NCI-H748 (cell line): ENCODE measurements around the gene AUTS2.
A peak's percentile ranks its signal among the peaks of the same experiment; 100 is the strongest.

ENCODE experiments used
- DNase-seq: peaks from one replicate; lab custom pipeline; 2025; ENCODE audit not compliant: unreplicated experiment; lab: John Stamatoyannopoulos, UW

AUTS2 gene

GRCh38 chr7:69927461-69927860 is 329.2 kb downstream of the AUTS2 start:
- DNase-seq, result no peak

DNA sequence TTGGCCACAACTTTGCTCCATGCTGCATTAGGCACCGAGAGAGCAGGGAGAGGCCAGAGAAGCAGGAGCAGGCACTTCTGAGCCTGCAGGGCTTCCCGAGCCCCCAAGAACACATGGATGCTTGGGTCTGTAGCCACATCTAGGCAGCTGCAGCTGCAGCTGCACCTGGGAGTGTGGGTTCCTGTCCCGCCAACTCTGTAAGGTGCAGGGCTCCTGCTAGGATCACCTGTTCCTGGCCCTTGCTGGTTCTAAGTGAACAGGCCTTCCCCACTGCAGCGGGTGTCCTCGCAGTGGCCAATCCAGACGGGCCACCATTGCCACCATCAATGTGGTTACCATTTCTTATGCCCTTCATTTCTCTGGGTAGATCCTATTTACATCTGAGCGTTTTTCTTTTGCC is 330.3 kb downstream of the AUTS2 start:
- DNase-seq, result peak; percentile 8

DNA sequence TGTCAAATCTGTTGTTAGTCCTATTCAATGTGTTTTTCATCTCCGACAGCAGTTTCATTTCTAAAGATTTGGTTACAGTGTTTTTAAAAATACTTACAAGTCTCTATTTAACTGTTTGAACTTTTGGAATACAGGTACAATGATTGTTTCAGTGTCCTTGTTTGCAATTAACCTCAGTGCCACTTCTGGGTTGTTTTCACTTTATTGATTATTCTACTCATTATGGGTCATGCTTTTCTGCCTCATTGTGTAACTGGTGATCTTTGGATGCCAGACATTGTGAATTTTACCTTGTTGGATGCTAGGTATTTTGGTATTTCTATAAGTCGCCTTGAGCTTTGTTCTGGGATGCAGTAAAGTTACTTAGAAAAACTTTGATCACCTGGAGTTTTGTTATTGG is 331.3 kb downstream of the AUTS2 start:
- DNase-seq, result no peak

DNA sequence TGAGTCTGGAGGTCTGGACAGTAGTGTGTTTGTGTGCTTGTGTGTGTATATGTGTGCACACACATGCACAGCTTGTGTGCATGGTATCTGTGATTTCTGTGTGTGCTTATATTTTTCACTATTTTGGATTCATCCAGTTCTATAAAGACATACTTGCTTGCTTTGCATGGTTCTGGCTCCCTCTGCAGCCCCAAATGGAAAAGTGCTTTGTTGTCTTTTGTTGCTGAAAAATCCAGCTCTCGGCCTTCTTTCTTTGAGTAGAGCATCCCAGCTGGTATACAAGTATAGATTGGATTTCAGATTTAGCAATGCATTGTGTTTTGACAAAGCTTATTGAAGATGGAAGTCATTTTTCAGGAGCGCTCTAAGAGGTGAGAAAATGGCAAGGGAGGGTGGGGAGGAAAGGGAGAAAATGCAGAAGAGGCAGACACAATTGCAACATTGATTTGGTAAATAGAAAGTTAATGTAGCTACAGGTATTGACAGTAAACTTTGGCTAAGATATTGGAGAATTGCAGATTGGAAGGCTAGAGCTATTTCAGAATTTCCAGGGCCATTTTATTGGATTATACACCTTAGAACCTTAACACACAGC is 333.9 kb downstream of the AUTS2 start:
- peak; percentile 70 for DNase-seq

DNA sequence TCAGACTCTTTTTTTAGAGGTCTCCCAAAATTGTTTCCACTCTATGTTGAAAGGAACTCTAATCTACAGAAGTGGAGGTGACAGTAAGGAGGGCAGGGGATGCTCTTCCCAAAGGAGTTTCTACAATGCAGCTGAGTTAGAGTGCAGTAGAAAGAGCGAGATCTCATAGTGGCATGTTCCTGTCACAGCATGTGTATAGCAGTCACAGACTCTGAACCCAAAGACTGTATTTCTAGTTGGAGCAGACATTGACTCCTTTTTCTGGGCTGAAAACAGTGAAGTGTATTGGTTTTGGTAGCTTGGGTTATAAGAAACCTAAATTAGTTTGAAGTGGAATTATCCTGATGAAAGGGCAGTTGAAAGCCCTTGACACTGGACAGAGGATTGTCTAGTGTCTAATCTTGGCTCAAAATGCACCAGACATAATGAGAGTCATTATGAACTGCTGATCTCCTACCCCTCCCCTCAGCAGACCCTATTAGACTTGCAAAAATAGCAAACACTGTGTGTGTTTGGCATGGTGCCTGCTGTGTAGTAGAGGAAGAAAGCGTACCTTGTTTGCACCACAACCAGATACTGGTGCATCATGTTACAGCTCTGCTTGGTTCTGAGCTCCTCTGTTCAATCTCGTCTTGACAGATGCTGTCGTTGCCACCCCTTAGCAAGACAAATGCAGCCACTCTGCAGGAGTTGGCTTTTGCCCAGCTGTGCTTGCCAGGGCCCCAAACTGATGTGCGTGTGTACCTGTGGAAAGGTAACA is 336.0 kb downstream of the AUTS2 start:
- DNase-seq, result peak; percentile 100

- DNase-seq, result peak; percentile 78
Observed at GRCh38 chr7:69935107-69935506, 336.8 kb downstream of the AUTS2 start.

GRCh38 chr7:69937097-69937496 is 338.8 kb downstream of the AUTS2 start:
- DNase-seq, result no peak

DNA sequence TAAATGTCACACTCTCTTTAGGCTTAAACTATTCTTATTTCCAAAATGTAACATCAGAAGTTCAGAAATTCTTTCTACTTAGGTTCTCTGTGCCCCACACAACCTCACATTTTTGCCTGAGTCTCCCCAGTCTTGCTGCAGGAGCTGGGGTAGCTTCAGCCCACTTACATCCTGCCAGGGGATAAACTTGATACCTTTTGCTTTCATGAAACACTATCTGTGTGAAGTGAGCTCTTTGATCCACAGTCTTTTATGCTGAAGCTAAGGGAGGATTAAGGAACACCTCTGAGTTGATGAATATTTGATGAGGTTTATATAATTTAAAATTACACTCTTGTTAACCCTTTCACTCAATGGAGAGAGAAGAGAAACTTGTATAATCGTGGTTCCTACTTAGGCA is 341.0 kb downstream of the AUTS2 start:
- DNase-seq, result no peak

GRCh38 chr7:69941077-69941651 is 342.9 kb downstream of the AUTS2 start:
- DNase-seq, result no peak

DNA sequence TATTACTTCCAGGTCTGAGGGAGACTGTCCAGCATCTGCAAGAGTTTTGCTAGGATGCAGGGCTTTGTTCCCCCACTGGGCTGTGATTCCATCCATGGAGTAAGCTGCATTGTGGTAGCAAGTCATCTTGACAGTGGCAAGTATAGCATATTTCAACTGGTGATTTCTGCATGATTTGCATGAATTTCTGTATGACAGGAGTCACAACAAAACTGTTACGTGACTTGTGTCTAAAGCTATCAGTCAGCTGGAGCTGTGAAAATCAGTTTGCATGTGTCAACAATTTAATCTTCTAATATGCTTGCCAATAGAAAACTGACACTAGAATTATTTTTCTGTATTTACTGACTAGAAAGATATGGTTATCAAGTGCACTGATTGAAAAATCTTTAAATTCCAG is 344.3 kb downstream of the AUTS2 start:
- no peak for DNase-seq

DNA sequence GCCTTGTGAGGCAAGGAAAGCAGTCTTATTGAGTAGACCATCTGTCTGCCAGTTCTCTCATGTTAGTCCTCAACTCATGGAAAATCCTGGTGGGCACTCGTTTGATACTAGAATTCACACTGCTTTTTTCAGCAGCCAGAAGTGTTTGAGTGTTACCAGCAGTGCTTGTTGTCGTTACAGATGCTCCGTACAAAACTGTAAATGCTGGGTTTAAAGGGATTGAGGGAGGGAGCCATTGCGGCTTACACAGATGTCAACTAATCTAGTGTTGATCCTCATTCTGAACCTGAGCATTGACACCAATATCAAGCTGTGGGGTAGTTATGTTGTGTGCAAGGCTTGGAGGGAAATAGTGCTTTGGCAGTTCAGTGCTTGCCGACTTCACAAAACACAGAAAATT is 348.6 kb downstream of the AUTS2 start:
- DNase-seq, result no peak

- DNase-seq, result no peak
Observed at GRCh38 chr7:69947998-69948397, 349.7 kb downstream of the AUTS2 start.

DNA sequence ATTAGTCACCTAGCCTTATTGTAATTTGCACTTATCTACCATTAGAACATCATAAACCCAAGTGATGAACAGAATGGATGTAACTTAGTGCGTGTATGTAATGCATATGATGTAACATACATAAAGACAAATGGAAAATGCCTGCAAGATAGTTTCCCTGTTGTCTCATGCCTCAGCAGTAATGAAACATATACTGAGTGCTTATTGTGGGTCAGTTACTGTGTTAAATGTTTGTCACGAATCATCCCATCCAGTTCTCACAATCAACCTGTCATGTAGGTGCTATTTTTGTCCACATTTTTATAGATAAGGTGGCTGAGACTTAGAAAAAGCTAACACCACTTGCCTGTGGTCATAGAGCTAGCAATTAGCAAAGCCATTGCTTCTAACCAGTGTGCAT is 350.8 kb downstream of the AUTS2 start:
- no peak for DNase-seq

- no peak for DNase-seq
Observed at GRCh38 chr7:69951458-69951857, 353.2 kb downstream of the AUTS2 start.

DNA sequence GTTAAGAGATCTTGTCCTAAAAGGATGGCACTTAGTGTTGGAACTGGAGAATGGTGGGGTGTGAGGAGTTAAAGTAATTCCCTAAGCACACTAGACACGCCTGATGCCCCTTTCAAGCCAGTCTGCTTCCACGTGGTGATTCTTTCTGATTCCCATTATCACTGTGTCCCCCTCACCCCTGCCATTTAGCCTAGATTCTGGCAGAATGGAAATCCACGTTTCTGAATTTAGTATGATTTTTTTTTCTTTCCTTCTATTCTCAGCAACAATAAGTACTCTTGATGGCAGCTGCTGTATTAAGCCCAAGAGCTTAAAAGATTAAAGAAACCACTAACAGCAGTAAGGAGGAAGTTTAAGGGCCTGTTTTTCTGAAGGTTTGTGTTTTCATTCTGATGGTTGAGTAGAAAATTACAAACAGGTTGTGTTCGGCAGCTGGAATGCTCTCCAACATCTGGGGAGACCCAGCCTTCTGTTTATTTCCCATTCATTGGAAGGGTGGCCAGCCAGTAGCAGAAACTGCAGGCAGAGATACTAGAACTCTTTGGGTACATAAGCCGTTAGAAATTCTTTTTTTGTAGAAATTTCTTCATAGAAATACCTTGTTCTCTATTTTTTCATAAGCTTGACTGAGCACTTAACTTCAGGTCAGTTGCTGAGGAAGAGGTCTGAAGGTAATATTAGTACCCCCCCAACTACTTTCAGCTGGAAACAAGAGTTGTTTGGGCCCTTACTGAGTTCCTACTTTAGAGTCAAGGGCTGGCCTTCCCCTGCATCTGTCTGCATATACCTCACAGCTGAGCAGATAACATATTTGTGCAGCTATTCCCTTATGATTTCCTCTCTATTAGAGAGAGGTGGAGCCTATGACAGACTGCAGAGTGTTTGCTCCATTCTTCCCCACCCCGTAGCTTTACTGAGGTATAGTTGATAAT is 355.1 kb downstream of the AUTS2 start:
- DNase-seq, result no peak

DNA sequence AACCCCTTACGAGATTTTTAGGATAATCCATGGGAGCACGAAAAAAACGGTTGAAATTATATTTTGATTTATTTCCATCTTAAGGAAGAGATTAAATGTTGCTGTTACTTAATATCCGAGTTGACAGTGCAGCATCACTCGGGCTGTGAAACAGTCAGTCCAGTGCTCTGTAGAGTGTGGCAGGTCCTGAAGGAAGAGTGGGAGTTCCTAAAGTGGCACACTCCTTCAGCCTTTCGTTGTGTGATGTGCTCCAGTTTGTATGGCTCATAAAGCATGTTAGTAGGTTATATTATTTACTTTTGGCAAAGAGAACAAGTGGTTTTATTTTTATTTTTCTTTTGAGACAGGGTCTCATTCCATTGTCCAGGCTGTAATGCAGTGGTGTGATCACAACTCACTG is 358.3 kb downstream of the AUTS2 start:
- DNase-seq, result no peak

DNA sequence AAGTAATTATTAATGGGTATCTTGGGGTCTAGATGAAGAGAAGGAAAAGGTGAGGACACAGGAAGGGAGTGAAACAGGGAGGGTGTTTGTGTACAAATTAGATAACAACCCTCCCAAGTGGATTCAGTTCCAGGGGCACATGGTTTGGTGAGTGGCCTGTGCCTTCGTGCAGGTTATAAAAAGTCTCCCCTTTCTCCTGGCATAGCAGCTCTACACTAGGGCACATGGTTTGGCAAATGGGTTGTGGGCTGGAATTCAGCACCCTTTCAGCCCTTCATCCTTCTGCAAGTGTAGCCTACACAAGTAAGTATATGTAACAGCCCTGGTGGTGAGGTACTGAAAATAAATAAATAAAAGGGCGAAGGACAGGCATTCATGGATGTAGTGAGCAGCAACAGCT is 359.4 kb downstream of the AUTS2 start:
- DNase-seq, result no peak

DNA sequence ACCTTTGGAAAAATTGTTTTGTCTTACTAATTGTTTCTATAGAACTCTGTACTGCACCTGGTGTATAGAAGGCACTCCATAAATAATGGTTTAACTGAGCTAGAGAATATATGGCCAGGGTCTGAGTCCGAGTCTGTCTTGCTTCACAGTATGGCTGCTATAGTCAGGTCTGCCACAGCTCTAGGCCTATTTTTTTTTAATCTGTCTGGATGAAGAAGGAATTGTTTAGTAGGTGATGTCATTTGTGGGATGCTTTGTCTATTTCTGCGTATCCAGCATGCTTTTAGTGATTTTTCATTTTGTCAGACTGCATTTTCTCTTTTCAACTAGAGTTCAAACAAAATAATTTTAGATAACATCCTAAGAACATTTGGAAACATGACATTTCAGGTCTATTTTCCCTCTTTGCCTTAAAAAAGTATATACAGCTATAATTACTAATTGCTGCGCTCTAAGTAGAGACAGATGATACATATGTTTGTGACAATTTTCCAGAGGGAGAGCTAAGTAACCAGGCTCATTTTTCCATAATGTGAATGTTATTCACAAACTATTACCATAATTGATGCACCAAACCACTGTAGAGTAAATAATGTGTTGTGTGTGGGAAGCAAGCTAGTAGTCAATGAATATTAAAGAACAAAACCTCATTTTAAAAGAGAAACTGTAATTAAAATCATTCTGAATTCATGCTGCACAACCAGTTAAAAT is 361.7 kb downstream of the AUTS2 start:
- DNase-seq, result no peak

GRCh38 chr7:69961436-69961835 is 363.2 kb downstream of the AUTS2 start:
- DNase-seq, result no peak

GRCh38 chr7:69962186-69963065 is 364.2 kb downstream of the AUTS2 start:
- no peak for DNase-seq
